Activated CD8-positive, alpha-beta memory T cell treated with anti-CD3 and anti-CD28 coated beads for 36 hours (primary cell): ENCODE data around the gene FUOM. TPM values are rescaled to one million over a fixed set of nuclear protein-coding genes. Genes with fewer than 3 reads are reported as not detected.
"Not testable (repeated sequence)": the region's sequence is repeated elsewhere in the genome, so short reads cannot be mapped to it uniquely, and the experiment has no call there.

ENCODE experiments used
- CTCF ChIA-PET: fragments of 350-600 bp; sonication (Branson Sonifier 250); formaldehyde crosslinking; loops from one replicate; lab custom pipeline; 2021; ENCODE audit warnings: antibody characterized with exemption; lab: Charles Lee
- POLR2A ChIA-PET: fragments of 350-600 bp; sonication (Branson Sonifier 250); formaldehyde crosslinking; loops from one replicate; lab custom pipeline; 2021; ENCODE audit warnings: antibody characterized with exemption; lab: Charles Lee
- total RNA-seq, 2 experiments: library from RNA; stranded (reverse); gene quantifications; one replicate each; pipeline ENCODE4 v1.2.3, GENCODE V29; 2021

Gene FUOM
- total RNA-seq, 2 experiments from 2014 or later: 31.2 to 33.7 TPM

DNA sequence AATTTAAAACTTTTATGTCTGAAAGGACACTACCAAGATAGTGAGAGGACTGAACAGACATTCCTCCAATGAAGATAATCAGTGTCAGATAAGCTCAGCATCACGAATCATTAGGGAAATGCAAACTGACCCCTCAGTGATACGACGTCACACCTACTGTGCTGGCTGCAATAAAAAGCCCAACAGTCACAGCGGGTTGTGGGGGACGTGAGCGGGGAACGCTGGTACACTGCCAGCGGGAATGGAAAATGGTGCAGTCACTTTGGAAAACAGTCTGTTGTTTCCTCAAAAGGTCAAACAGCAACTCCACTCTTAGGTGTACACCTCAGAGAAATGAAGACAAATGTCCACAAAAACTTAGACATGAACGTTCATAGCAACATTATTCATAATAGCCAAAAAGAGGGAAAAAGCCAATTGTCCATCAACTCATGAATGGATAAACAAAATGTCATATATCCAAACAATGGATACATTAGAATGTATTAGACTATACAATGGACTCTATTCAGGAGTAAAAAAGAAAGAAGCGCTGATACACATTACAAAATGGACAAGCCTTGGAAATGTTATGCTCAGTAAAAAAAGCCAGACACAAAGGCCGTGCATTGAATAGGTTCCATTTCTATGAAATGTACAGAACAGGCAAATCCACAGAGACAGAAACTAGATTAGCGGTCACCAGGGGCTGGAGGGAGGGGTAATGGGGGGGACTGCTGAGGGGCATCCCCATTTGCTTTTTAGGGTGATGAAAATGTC is 17.7 kb upstream of the FUOM start:
- CTCF ChIA-PET: no interaction called here
- POLR2A ChIA-PET: no interaction called here

DNA sequence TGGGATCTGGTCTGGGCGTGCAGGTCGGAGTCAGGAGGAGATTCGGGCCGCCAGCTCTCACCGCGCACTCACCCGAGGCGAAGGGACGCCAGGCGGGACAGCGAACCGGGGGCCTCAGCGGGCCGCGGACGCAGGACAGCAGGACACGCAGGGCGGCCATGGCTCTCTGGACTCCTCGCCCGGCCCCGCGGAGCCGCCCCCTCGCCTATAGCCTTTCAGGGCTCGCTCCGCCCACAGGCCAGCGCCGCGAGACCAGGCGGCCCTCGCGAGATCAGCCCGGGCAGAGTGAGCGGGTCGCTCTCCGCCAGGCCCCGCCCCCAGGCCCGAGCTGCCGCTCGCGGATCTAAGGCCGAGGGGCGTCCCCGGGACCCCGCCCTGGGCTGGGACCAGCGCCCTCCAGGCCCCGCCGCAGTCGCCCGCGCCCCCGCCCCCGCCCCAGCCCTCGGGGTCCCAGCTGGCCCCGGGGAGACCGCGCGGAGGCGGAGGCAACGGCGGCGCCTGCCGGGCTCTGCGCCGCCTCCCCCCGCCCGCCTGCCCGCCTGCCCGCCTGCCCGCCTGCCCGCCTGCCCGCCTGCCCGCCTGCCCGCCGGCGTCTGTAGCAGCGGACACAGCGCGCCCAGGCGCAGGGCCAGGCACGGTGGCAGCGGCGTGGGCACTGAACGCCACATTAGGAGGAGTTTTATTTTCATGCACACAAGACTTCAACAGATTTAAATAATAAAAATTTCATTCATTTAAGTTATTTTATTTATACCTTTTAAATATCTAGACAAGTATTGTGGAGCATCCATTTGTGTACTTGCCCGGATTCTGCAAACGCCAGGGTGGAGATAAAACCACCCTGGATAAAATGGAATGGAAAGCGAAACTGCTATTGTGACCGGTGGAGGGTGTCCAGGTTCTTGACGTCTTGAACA is 15.6 kb upstream of the FUOM start, which contains the start of gene ECHS1:
Gene ECHS1, minus strand, starts transcription at position 181 of the 917 bp plus-strand sequence. Its CDS starts 21 bp downstream, at position 160.
- CTCF ChIA-PET: interaction anchor here (1.3 kb wide), 1 partner anchor 44 kb away, joined by 4 read pairs; no protein-coding TSS in a partner anchor
- POLR2A ChIA-PET: interaction anchor here (0.6 kb wide), 1 partner anchor 9 kb away, joined by 3 read pairs; no protein-coding TSS in a partner anchor

DNA sequence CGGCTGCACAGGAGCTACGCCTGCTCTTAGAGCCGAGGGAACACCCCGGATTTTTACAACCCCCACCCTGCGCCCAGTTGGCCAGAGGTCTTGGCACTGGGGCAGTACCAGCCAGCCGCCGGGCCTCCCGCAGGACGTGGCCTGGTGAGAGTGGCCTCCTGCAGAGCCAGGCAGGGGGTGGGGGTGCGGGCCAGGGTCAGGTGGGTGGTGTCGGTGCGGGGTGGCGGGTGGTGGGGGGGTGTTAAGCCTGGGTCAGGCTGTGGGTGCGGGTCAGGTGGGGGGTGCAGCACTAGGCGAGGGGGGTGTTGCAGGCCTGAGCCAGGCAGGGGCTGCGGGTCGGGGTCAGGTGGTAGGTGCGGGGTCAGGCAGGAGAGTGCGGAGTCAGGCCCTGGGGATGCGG is 14.7 kb upstream of the FUOM start:
- CTCF ChIA-PET: interaction anchor here (1.3 kb wide), 1 partner anchor 43 kb away, joined by 4 read pairs; no protein-coding TSS in a partner anchor

DNA sequence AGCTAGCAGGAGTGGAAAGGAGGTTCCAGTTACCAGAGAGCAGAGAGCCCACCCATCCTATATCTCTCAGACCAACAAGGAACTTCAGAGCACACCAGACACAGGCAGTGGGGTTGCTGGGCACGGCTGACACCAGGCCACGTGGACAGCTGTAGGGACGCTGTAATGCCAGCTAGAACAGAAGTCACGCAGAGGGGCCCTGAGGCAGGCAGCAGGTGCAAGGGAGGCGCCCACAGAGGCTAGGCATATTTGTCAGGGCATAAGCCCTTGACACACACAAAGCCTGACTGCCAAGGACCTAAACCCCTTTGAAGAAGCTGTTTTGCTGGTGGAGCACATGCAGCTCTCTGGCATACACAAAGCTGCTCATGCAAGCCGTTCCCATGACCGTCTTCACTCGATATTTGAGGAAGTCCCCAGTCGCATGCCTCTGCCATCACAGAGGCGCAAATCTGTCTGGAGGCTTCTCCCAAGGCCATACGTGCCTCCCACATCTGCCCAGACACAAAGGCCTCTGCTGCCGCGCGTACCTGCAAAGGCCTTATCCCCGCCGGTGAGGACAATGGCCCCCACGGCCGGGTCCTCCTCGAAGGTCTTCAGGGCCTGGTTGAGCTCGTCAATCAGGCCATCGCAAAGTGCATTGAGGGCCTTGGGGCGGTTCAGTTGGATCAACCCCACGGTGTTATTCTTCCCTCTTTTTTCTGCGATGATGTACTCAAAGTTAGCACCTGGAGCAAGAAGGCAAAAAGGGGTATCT is 12.4 kb upstream of the FUOM start:
- ChIA-PET POLR2A (no interaction called here), CTCF (interaction anchor here (0.6 to 1.2 kb wide), 3 partner anchors 12 to 41 kb away, joined by 4 to 6 read pairs (median 5); partner anchors contain the start of gene FUOM)

More for the DNA sequence above, 14.7 kb upstream of the FUOM start:
- POLR2A ChIA-PET: no interaction called here

DNA sequence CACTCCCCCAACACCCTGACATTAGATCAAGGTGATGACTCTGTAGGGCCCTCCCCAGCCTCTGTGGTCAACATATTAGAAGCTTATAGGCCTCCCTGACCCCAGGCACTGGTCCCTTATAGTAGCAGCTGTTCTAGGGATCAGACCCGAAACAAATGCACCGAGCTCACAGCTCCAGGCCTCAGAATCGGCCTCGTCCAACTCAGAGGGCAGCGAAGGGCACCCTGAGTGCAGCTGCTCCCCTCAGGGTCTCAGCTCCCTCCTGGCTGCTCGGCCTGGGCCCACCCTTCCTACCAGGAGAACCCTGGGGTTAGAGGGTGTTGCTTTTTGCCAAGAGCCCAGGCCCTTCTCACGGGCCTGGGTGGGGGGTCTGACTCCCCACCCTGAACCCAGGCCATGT is 10.3 kb upstream of the FUOM start:
- ChIA-PET POLR2A (no interaction called here), CTCF (no interaction called here)

DNA sequence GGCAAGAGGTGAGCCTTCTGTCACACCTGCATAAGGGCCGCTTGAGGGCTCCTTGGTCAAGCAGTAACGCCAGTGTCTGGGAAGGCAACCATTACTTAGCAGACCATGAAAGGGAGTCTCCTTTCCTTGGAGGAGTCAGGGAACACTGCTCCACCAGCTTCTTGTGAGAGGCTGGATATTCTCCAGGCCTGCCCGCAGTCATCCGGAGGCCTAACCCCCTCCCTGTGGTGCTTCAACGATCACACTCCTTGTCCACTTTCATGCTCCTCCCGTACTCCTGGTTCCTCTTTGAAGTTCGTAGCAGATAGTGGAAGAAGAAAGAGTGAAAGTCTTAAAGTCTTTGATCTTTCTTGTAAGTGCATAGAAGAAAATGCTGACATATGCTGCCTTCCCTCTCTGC is 9.6 kb upstream of the FUOM start:
- CTCF ChIA-PET, POLR2A ChIA-PET: not testable (repeated sequence)

DNA sequence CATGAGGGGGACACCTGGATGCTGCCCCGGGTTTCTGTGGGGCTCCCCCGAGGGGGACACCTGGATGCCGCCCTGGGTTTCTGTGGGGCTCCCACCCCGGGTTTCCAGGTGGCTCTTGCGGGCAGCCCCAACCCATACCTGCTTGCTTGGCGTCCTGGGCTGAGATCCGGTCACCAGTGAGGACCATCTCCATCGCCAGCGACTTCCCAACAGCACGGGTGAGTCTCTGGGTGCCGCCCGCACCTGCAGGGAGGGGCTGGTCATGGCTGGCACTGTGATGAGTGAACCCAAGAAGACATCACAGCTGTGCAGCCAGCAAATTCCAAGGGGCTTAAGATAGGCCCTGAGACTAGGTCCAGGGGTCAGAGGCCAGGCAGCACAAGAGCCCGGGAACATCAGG is 8.9 kb upstream of the FUOM start:
- POLR2A ChIA-PET: no interaction called here
- CTCF ChIA-PET: no interaction called here

DNA sequence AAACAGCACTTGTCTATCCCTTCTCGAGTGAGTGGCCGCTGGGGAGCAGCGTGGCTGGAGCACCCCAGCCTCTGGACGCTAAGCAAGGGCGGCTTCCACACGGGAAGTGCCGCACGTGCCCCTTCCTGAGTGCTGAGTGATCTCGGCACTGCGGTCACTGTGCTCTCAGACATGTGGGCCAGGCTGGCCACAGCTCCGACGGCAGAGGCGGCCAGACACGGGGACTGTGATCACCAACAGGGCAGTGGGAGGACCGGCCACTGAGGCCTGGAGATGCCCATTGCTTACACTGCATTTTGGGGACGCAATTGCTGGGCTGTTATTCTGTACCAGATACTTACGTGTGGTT is 8.3 kb upstream of the FUOM start:
- CTCF ChIA-PET: no interaction called here
- POLR2A ChIA-PET: no interaction called here

DNA sequence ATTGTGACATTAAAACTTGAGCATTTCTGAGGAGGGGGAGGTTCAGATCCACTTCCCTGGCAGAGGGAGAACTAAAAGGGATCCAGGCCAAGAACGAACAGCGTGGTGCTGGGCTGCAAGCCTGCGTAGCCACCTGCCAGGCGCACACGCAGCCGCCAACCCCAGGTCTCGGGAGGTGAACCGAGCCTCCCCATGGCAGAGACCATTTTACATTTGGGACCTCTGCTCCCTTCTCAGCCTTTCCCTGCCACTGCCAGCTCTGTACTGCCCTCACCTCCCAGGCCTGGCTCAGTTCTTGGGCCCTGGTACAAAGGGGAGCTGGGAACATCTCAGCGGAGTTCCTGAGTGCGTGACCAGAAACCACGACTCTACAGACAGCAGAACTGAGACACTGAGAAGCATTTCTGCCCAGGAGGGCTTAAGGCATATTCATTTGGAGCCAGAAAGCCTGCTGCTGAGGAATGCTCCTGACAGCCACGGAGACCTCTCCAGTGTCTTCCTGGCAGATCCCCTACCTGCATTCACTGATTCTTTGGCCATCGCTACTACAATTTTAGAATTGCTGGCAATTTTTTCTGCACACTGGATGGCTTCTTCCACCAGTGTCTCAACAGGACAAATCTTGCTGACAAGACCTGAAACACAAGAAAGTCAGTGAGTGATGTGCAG is 7.8 kb upstream of the FUOM start:
- POLR2A ChIA-PET: no interaction called here

DNA sequence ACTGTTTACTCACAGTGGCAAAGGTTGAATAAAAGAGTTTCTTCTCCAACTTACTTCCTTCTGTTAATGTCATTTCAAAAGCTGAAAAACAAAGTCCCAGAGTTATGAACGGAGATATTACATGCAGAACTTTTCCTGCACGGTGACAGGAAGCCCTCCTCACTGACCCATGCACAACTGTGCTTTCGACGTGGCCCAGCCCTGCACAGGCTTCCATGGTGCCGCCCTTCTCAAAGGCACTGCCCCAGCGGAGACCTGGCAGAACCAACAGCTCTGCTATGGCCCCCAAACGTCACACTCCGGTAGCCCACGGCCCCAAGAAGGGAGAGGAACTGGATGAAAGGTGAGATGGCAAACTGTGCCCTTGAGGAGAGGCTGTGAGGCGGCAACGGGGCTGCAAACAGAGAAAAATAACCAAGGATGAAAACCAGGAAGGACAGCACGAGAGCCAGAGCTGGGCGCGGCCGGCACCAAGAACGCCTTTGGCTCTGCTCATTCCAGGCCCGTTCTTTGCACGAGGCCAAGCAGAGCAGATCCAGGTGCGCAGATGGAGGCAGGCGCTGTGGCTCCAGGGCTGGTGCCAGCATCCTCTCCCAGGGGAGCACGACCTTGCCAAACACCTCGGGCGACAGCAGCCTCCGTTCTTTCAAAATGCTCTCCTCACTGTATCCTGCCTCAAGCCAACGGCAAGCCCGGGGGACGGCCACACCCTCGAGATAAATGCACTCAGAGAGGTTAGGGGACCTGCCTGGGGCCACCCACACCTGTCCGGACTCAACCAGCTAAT is 7.0 kb upstream of the FUOM start:
- POLR2A ChIA-PET: no interaction called here
- CTCF ChIA-PET: no interaction called here

More for the DNA sequence above, 7.8 kb upstream of the FUOM start:
- CTCF ChIA-PET: no interaction called here

DNA sequence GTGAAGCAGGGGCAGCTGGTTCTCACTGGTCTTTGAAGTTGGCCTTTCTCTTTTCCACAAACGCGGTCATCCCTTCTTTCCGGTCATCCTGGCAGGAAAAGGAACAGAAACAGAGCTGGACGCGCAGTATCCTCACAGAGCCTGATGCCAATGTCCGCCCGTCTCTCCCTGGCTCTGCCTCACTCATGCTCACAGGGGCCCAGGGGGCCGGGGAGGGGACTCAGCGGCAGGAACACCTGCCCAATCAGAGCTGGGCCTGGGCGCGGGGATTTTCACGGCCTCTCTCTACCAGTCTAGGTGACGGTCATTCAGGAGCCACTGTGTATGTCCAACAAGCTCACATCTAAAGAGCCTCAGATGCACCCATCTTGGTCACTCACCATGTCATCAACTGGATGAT is 5.0 kb upstream of the FUOM start:
- ChIA-PET CTCF (interaction anchor here (1.1 kb wide), 1 partner anchor 33 kb away, joined by 4 read pairs; no protein-coding TSS in a partner anchor), POLR2A (no interaction called here)

DNA sequence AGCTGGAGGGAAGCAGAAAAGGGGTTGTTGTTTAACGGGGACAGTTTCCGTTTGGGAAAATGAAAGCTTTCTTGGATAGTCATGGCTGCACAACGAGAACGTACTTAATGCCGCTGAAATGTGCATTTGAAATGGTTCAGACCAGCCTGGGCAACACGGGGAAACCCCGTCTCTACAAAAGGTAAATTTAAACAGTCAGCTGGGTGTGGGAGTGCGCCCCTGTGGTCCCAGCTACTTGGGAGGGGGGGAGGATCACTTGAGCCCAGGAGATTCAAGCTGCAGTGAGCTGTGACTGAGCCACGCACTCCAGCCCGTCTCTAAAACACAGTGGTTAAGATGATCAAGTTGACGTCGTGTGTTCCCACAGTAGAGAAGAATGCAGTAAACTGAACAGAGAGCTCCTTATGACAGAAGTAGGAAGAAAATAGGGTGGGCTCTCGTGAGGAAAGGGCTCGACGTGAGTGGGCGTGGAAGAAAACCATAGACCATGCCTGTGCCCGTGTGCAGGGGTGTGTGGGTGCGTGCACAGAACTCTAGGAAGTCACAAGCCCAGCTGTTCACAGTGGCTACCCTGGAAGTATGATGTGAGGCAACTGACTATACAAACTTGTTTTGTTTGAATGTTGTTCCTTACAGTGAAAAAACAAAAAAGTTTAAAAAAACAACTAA is 4.1 kb upstream of the FUOM start:
- ChIA-PET CTCF (interaction anchor here (2.3 kb wide), 1 partner anchor 32 kb away, joined by 10 read pairs; no protein-coding TSS in a partner anchor), POLR2A (interaction anchor here (0.6 kb wide), 2 partner anchors 37 to 59 kb away, joined by 4 to 6 read pairs; no protein-coding TSS in a partner anchor)

DNA sequence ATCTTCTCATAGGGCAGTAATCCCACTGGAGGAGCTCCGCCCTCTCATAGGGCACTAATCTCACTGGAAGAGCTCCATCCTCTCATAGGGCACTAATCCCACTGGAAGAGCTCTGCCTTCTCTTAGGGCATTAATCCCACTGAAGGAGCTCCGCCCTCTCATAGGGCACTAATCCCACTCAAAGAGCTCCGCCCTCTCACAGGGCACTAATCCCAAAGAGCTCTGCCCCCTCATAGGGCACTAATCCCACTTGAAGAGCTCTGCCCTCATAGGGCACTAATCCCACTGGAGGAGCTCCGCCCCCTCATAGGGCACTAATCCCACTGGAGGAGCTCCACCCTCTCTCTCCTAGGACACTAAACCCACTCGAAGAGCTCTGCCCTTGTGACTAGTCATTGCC is 3.4 kb upstream of the FUOM start:
- CTCF ChIA-PET: interaction anchor here (2.3 kb wide), 1 partner anchor 32 kb away, joined by 10 read pairs; no protein-coding TSS in a partner anchor
- POLR2A ChIA-PET: interaction anchor here (0.6 kb wide), 2 partner anchors 40 to 60 kb away, joined by 4 to 5 read pairs; no protein-coding TSS in a partner anchor

DNA sequence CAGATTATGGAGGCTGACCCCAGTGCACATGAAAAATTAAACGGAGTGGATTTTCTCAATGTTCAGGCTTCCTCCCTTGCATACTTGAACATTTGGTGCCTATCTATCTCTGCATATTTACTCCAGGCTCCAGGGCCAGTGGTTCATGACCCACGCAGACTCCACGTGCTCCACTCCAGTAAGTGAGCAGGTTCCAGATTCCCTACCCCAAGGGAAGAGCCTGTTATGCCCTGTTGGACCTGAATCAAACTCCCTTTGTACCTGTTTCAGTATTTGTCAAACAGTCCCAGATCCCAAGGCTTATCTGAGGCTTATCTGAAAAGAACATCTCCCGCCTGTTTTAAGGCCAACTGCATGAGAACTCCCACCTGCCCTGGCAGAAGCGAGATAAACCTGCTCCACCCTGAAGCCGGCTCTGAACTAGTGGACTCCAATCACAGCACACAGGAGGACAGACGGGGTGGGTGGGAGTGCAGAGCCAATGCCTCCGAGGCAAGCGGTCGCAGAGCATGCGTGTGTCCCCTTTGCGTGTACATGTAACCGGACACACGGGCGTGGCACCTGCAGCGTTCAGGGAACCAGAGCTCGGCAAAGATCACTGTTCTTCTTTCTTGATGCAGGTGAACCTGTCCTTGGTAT is 2.3 kb upstream of the FUOM start:
- ChIA-PET POLR2A (no interaction called here), CTCF (interaction anchor here (2.3 kb wide), 1 partner anchor 31 kb away, joined by 10 read pairs; no protein-coding TSS in a partner anchor)

DNA sequence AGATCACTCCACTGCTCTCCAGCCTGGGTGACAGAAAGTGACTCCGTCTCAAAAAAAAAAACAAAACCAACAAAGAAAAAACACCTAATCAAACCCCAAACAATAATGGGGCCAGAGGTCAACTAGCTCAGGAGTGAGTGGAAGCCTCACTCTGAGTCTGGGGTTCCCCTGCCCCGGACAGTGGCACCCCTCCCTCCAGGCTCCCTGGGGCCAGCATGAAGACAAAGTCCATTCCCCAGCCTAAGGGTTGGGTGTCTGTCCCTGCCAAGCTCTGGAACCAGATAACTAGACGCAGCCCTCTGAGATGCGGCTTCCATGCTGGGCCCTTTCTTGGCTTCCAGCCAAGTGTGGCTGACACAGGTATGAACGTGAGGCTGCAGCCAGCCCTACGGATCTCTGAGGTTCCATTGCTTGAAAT is 1.7 kb upstream of the FUOM start:
- ChIA-PET CTCF (interaction anchor here (1.1 kb wide), 1 partner anchor 41 kb away, joined by 3 read pairs; no protein-coding TSS in a partner anchor), POLR2A (no interaction called here)

DNA sequence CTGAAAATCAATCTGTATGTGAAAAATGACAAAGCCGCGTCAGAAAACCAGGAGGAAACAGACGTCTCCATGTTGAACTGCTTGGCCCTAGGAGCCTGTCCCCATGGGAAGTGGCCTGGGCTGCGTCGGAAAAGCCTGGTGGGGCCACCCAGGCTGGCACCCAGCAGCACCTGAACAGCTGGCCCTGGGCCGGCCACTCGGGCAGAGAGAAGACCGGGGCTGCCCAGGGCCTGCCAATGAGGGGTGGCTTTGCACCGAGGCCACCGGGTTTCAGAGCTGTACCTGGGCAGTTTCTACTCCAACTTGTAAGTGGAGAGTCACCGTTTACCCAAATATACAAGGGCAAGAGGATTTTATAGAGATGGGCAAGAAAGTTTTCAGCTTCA is 1.1 kb upstream of the FUOM start:
- CTCF ChIA-PET: interaction anchor here (1.1 to 1.5 kb wide), 2 partner anchors 11 to 41 kb away, joined by 3 to 4 read pairs; no protein-coding TSS in a partner anchor
- POLR2A ChIA-PET: no interaction called here
